GM11168 (cell line): ENCODE data around the gene PRAMEF8.
"Not testable (repeated sequence)": the region's sequence is repeated elsewhere in the genome, so short reads cannot be mapped to it uniquely, and the experiment has no call there.

Experiments used
- in situ Hi-C: fragments of 300-500 bp; cut with MboI; formaldehyde crosslinking; loops from one replicate; pipeline ENCODE4 v1.12.0; 2022; ENCODE audit warnings: low sequenced_read_pairs; ENCODE audit not compliant: unreplicated experiment

Gene PRAMEF8

GRCh38 chr1:13285037-13285436 is at the start of gene PRAMEF8:
TSS of gene PRAMEF8 (minus strand) at chr1:13285137. CDS start at chr1:13284091, 1,046 bp downstream.
- in situ Hi-C loops, result not testable (repeated sequence)

GRCh38 chr1:13315281-13315680 is 30.3 kb upstream of the PRAMEF8 start, which contains the start of gene PRAMEF15:
TSS of gene PRAMEF15 (plus strand) at chr1:13315581. CDS start at chr1:13318408, 2,827 bp downstream.
- in situ Hi-C loops, result loop anchor here (25.0 kb wide), 1 partner anchor 428 kb away; the partner anchor contains the start of genes PRAMEF10 and PRAMEF4

- in situ Hi-C loops, result loop anchor here (25.0 kb wide), 1 partner anchor 416 kb away; the partner anchor contains the start of genes PRAMEF10 and PRAMEF4
Observed at GRCh38 chr1:13303239-13303638, 18.3 kb upstream of the PRAMEF8 start, which contains the start of gene PRAMEF33. TSS of gene PRAMEF33 (plus strand) at chr1:13303539. CDS start at chr1:13305955, 2,416 bp downstream.

- in situ Hi-C loops, result loop anchor here (25.0 kb wide), 1 partner anchor 415 kb away; the partner anchor contains the start of genes PRAMEF10 and PRAMEF4
Observed at GRCh38 chr1:13302197-13302596, 17.3 kb upstream of the PRAMEF8 start.

GRCh38 chr1:13298699-13299098 is 13.8 kb upstream of the PRAMEF8 start:
- in situ Hi-C loops, result not testable (repeated sequence)

GRCh38 chr1:13297216-13297931 is 12.4 kb upstream of the PRAMEF8 start:
- in situ Hi-C loops, result not testable (repeated sequence)

- in situ Hi-C loops, result not testable (repeated sequence)
Observed at GRCh38 chr1:13289030-13289429, 4.1 kb upstream of the PRAMEF8 start.

GRCh38 chr1:13279617-13280016 is 5.3 kb downstream of the PRAMEF8 start:
- in situ Hi-C loops, result not testable (repeated sequence)

GRCh38 chr1:13277016-13277415 is 7.9 kb downstream of the PRAMEF8 start:
- in situ Hi-C loops, result not testable (repeated sequence)

GRCh38 chr1:13265124-13265523 is 19.8 kb downstream of the PRAMEF8 start:
- in situ Hi-C loops, result not testable (repeated sequence)

- in situ Hi-C loops, result not testable (repeated sequence)
Observed at GRCh38 chr1:13253898-13254297, 31.0 kb downstream of the PRAMEF8 start, which contains the start of gene PRAMEF5. TSS of gene PRAMEF5 (plus strand) at chr1:13254198. CDS start at chr1:13259269, 5,071 bp downstream.

GRCh38 chr1:13247122-13247521 is 37.8 kb downstream of the PRAMEF8 start:
- in situ Hi-C loops, result loop anchor here (10.0 to 25.0 kb wide), 2 partner anchors 135 to 302 kb away; partner anchors contain the start of genes HNRNPCL2 and PRAMEF6

GRCh38 chr1:13246554-13246871 is 38.4 kb downstream of the PRAMEF8 start:
- in situ Hi-C loops, result loop anchor here (10.0 to 25.0 kb wide), 2 partner anchors 134 to 302 kb away; partner anchors contain the start of genes HNRNPCL2 and PRAMEF6

GRCh38 chr1:13245841-13246553 is 38.9 kb downstream of the PRAMEF8 start:
- in situ Hi-C loops, result loop anchor here (10.0 to 25.0 kb wide), 2 partner anchors 134 to 301 kb away; partner anchors contain the start of genes HNRNPCL2 and PRAMEF6

GRCh38 chr1:13243536-13244263 is 41.2 kb downstream of the PRAMEF8 start:
- in situ Hi-C loops, result loop anchor here (10.0 to 25.0 kb wide), 2 partner anchors 131 to 299 kb away; partner anchors contain the start of genes HNRNPCL2 and PRAMEF6

- in situ Hi-C loops, result loop anchor here (10.0 to 25.0 kb wide), 2 partner anchors 127 to 295 kb away; partner anchors contain the start of genes HNRNPCL2 and PRAMEF6
Observed at GRCh38 chr1:13239633-13240032, 45.3 kb downstream of the PRAMEF8 start.

- in situ Hi-C loops, result loop anchor here (25.0 kb wide), 1 partner anchor 125 kb away; the partner anchor contains the start of gene HNRNPCL2
Observed at GRCh38 chr1:13237572-13237971, 47.4 kb downstream of the PRAMEF8 start.

GRCh38 chr1:13234057-13234456 is 50.9 kb downstream of the PRAMEF8 start:
- in situ Hi-C loops, result loop anchor here (5.0 to 25.0 kb wide), 2 partner anchors 122 to 143 kb away; partner anchors contain the start of gene HNRNPCL2

- in situ Hi-C loops, result loop anchor here (5.0 to 25.0 kb wide), 2 partner anchors 120 to 145 kb away; partner anchors contain the start of gene HNRNPCL2
Observed at GRCh38 chr1:13232056-13232455, 52.9 kb downstream of the PRAMEF8 start.
